ENCODE results near the gene DHRSX.

DNA sequence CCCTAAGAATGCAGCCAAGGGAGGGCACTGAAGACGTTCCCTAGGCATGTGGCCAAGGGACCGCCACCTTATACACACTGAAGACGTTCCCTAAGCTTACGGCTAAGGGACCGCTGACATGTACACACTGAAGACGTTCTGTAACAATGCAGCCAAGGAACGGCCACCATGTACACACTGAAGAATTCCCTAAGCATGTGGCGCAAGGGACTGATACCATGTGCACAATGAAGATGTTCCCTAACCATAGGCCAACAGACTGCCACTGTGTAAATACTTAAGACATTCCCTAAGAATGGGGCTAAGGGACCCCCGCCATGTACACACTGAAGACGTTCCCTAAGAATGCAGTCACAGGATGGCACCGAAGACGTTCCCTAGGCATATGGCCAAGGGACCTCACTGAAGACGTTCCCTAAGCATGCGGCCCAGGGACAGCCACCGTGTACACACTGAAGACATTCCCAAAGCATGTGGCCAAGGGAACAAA, 36.1 kb downstream of the DHRSX start:
- TF ChIP-seq, protein P1, sequence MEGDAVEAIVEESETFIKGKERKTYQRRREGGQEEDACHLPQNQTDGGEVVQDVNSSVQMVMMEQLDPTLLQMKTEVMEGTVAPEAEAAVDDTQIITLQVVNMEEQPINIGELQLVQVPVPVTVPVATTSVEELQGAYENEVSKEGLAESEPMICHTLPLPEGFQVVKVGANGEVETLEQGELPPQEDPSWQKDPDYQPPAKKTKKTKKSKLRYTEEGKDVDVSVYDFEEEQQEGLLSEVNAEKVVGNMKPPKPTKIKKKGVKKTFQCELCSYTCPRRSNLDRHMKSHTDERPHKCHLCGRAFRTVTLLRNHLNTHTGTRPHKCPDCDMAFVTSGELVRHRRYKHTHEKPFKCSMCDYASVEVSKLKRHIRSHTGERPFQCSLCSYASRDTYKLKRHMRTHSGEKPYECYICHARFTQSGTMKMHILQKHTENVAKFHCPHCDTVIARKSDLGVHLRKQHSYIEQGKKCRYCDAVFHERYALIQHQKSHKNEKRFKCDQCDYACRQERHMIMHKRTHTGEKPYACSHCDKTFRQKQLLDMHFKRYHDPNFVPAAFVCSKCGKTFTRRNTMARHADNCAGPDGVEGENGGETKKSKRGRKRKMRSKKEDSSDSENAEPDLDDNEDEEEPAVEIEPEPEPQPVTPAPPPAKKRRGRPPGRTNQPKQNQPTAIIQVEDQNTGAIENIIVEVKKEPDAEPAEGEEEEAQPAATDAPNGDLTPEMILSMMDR (IDR thresholded peaks at IDR 0.05 in 2 of 3, conservative IDR thresholded peaks at IDR 0.05 in 1 of 3; ENCODE audit: control insufficient read depth in 2 of 3, extremely low read depth in 1 of 3, insufficient read depth in 1 of 3, low read depth in 3 of 3, low read length in 3 of 3): no peak
- no peak for TF ChIP-seq PML (IDR thresholded peaks at IDR 0.05; ENCODE audit: low read length)
- no peak for TF ChIP-seq PAX5 (IDR thresholded peaks at IDR 0.05; ENCODE audit: borderline replicate concordance, low read depth, low read length)
- TF ChIP-seq, protein P2, sequence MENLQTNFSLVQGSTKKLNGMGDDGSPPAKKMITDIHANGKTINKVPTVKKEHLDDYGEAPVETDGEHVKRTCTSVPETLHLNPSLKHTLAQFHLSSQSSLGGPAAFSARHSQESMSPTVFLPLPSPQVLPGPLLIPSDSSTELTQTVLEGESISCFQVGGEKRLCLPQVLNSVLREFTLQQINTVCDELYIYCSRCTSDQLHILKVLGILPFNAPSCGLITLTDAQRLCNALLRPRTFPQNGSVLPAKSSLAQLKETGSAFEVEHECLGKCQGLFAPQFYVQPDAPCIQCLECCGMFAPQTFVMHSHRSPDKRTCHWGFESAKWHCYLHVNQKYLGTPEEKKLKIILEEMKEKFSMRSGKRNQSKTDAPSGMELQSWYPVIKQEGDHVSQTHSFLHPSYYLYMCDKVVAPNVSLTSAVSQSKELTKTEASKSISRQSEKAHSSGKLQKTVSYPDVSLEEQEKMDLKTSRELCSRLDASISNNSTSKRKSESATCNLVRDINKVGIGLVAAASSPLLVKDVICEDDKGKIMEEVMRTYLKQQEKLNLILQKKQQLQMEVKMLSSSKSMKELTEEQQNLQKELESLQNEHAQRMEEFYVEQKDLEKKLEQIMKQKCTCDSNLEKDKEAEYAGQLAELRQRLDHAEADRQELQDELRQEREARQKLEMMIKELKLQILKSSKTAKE (IDR thresholded peaks at IDR 0.05; ENCODE audit: low read depth, poor library complexity, severe bottlenecking): no peak
- TF ChIP-seq ATF3 (IDR thresholded peaks at IDR 0.05; ENCODE audit: borderline replicate concordance, extremely low read depth, low read depth, low read length): no peak
